Measurements from ENCODE around the gene LCT. TPM values are rescaled to one million over a fixed set of nuclear protein-coding genes. Genes with fewer than 3 reads are reported as not detected.

Gene LCT
- total and polyA plus RNA-seq, 4 donors, result 0.01 to 0.06 (median 0.02) TPM; not detected in 1

DNA sequence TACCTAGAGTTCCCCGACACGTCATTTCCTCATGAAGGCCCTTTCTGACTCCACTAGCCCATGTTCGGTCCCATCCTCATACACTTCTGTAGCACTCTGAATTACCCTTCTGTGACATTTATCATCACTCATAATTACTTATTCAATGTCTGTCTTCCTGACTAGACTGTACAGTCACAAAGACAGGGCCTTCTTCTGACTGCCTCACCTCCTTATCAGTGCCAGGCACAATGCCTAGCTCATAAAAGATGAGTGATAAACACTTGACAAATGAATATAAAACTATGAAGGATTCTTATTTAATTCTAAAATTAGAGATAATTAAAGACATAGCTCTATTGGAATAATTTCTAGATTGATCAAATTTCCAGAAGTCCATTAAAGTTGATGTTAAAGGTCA lies 96.8 kb downstream of the LCT start:
- TF ChIP-seq, protein P1, sequence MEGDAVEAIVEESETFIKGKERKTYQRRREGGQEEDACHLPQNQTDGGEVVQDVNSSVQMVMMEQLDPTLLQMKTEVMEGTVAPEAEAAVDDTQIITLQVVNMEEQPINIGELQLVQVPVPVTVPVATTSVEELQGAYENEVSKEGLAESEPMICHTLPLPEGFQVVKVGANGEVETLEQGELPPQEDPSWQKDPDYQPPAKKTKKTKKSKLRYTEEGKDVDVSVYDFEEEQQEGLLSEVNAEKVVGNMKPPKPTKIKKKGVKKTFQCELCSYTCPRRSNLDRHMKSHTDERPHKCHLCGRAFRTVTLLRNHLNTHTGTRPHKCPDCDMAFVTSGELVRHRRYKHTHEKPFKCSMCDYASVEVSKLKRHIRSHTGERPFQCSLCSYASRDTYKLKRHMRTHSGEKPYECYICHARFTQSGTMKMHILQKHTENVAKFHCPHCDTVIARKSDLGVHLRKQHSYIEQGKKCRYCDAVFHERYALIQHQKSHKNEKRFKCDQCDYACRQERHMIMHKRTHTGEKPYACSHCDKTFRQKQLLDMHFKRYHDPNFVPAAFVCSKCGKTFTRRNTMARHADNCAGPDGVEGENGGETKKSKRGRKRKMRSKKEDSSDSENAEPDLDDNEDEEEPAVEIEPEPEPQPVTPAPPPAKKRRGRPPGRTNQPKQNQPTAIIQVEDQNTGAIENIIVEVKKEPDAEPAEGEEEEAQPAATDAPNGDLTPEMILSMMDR (IDR thresholded peaks at IDR 0.05; ENCODE audit: control extremely low read depth, extremely low read depth), result no peak
- H3K36me3 ChIP-seq (ENCODE audit: control insufficient read depth in 4 of 4, insufficient read depth in 4 of 4, low read length in 4 of 4), result peaks cover 0 to 7% (median 0%) of the 10 kb centered on the region in 4 donors
- no peak for ATAC-seq (ENCODE audit: insufficient read depth, low FRiP score)

More for the DNA sequence above, 96.8 kb downstream of the LCT start:
- Histone ChIP-seq H3K4me3 (no peak overlapping the region), H3K9me3 (ENCODE audit: control insufficient read depth in 4 of 4, insufficient read depth in 3 of 4, low read length in 3 of 4) (no peaks in the 10 kb centered on the region), H3K27ac (ENCODE audit: low read depth in 1 of 2, low read length in 1 of 2) (no peak overlapping the region), H3K4me1 (ENCODE audit: control insufficient read depth in 5 of 5, insufficient read depth in 5 of 5, low read length in 5 of 5) (peaks cover 2 to 9% (median 6%) of the 10 kb centered on the region in 5 donors), H3K27me3 (ENCODE audit: control insufficient read depth in 3 of 3, insufficient read depth in 3 of 3, low read length in 2 of 3) (no peaks in the 10 kb centered on the region), H3K9ac (ENCODE audit: insufficient read depth in 1 of 2, low read length in 2 of 2) (no peak overlapping the region)
- DNase-seq, result no peak
- WGBS, 2 donors, result 97 to 99% methylated on average over 3 of the region's 3 CpGs

Small RNAs within 50 kb of the gene (small RNA-seq; reads per million reads assigned to genes)
- not detected for gene RF00019 (ENCODE audit: low replicate concordance)

Other genes starting within 250 kb of the LCT start
- 100 to 1,000 TPM in 1 of 2 donors, 10 to 100 TPM in 1; 78.4 to 121 TPM for gene UBXN4, start 95.3 kb downstream of the LCT start, total RNA-seq
- 10 to 100 TPM; 39.7 to 53.3 TPM for gene UBXN4, start 95.3 kb downstream of the LCT start, polyA plus RNA-seq
- gene MCM6, start 39.3 kb upstream of the LCT start, total RNA-seq, result 10 to 100 TPM; 13.5 to 15.6 TPM
- gene MCM6, start 39.3 kb upstream of the LCT start, polyA plus RNA-seq, result 1 to 10 TPM; 6.8 to 8.9 TPM
- 10 to 100 TPM; 47.2 to 77.9 TPM for gene DARS1, start 148.4 kb upstream of the LCT start, total RNA-seq
- 10 to 100 TPM; 50.9 to 66.5 TPM for gene DARS1, start 148.4 kb upstream of the LCT start, polyA plus RNA-seq